IMR-90 (cell line): ENCODE measurements around the gene HNRNPUL1. TPM values are rescaled to one million over a fixed set of nuclear protein-coding genes. Genes with fewer than 3 reads are reported as not detected.

Experiments
- ATAC-seq: fragments of 200-7000 bp; cut with Tn5 transposase; 2 replicates; pipeline ENCODE4 v1.9.1; 2020; ENCODE audit warnings: low read depth, mild to moderate bottlenecking, moderate library complexity
- BruUV-seq: library from RNA; stranded (reverse); fragments of 400-500 nt; replicated peaks from 2 replicates; lab custom pipeline; 2021; lab: Mats Ljungman, UMichigan
- CTCF ChIA-PET: fragments of 300-600 bp; formaldehyde crosslinking; extraction: SDS; loops from one replicate; lab custom pipeline; 2021; ENCODE audit warnings: antibody characterized with exemption; lab: Yijun Ruan, JAX
- POLR2A ChIA-PET: fragments of 300-600 bp; sonication (Branson Sonifier 250); formaldehyde crosslinking; loops from one replicate; lab custom pipeline; 2022; ENCODE audit warnings: antibody characterized with exemption; ENCODE audit not compliant: unreplicated experiment; lab: Charles Lee
- DNase-seq: peaks from one replicate; pipeline ENCODE4 v3.0.0; 2013
- H2AFZ ChIP-seq: replicated peaks from 2 replicates; pipeline ENCODE3; 2013; ENCODE audit warnings: low read length, mild to moderate bottlenecking; ENCODE audit not compliant: poor library complexity
- H2AK5ac ChIP-seq: 2 replicates; pipeline ENCODE4 v1.6.1; 2013; ENCODE audit warnings: low read depth, low read length, inconsistent platforms
- H2AK9ac ChIP-seq: replicated peaks from 2 replicates; pipeline ENCODE3; 2013; ENCODE audit warnings: mild to moderate bottlenecking, low read depth, low read length, moderate library complexity; ENCODE audit not compliant: poor library complexity
- H2BK120ac ChIP-seq: 2 replicates; pipeline ENCODE4 v1.6.1; 2013; ENCODE audit warnings: low read depth, low read length, inconsistent platforms
- H2BK15ac ChIP-seq: 3 replicates; pipeline ENCODE4 v1.6.1; 2013; ENCODE audit warnings: low read depth, low read length, inconsistent platforms
- H2BK20ac ChIP-seq: 2 replicates; pipeline ENCODE4 v1.6.1; 2013; ENCODE audit warnings: low read depth, mild to moderate bottlenecking, inconsistent platforms, low read length, moderate library complexity
- H2BK5ac ChIP-seq: 2 replicates; pipeline ENCODE4 v1.6.1; 2013; ENCODE audit warnings: mild to moderate bottlenecking, low read depth, low read length, inconsistent platforms; ENCODE audit not compliant: poor library complexity, severe bottlenecking
- H3K14ac ChIP-seq: replicated peaks from 2 replicates; pipeline ENCODE4 v1.6.1; 2013; ENCODE audit warnings: low read depth, low read length, inconsistent platforms
- H3K18ac ChIP-seq: 2 replicates; pipeline ENCODE4 v1.6.1; 2013; ENCODE audit warnings: low read depth, low read length, control low read depth
- H3K23ac ChIP-seq: 2 replicates; pipeline ENCODE4 v1.6.1; 2013; ENCODE audit warnings: low read depth, low read length, inconsistent platforms
- H3K27ac ChIP-seq: 2 replicates; pipeline ENCODE4 v1.5.1; 2013; ENCODE audit warnings: mild to moderate bottlenecking, control low read depth, low read length; ENCODE audit not compliant: insufficient read depth
- H3K27me3 ChIP-seq: 2 replicates; pipeline ENCODE4 v1.6.1; 2013; ENCODE audit warnings: low read length; ENCODE audit not compliant: control insufficient read depth, insufficient read depth
- H3K36me3 ChIP-seq: 2 replicates; pipeline ENCODE4 v1.6.1; 2013; ENCODE audit warnings: low read length, mixed read lengths; ENCODE audit not compliant: control insufficient read depth, insufficient read depth
- H3K4ac ChIP-seq: 2 replicates; pipeline ENCODE4 v1.6.1; 2013; ENCODE audit warnings: low read depth, low read length, inconsistent platforms
- H3K4me1 ChIP-seq: 2 replicates; pipeline ENCODE4 v1.6.1; 2013; ENCODE audit warnings: low read length, mixed read lengths; ENCODE audit not compliant: control insufficient read depth, insufficient read depth
- H3K4me2 ChIP-seq: 2 replicates; pipeline ENCODE4 v1.6.1; 2013; ENCODE audit warnings: low read depth, mild to moderate bottlenecking, control low read depth, low read length, moderate library complexity
- H3K4me3 ChIP-seq: 2 replicates; pipeline ENCODE4 v1.5.1; 2013; ENCODE audit warnings: low read depth, mild to moderate bottlenecking, control low read depth, low read length, moderate library complexity; ENCODE audit not compliant: insufficient read depth
- H3K56ac ChIP-seq: 2 replicates; pipeline ENCODE4 v1.6.1; 2013; ENCODE audit warnings: low read length, inconsistent platforms; ENCODE audit not compliant: insufficient read depth; ENCODE audit errors: extremely low read depth
- H3K79me1 ChIP-seq, 2 experiments: 2 replicates each; pipeline ENCODE4 v1.6.1; 2013; ENCODE audit warnings: low read length in 2 of 2, inconsistent platforms in 1 of 2, low read depth in 1 of 2
- H3K9ac ChIP-seq: 2 replicates; pipeline ENCODE4 v1.6.1; 2013; ENCODE audit warnings: low read depth, low read length, control low read depth
- H3K9me1 ChIP-seq: 2 replicates; pipeline ENCODE4 v1.6.1; 2013; ENCODE audit warnings: low read length, inconsistent platforms; ENCODE audit not compliant: insufficient read depth
- H3K9me3 ChIP-seq: 2 replicates; pipeline ENCODE4 v1.6.1; 2013; ENCODE audit warnings: low read length; ENCODE audit not compliant: control insufficient read depth, insufficient read depth
- H4K20me1 ChIP-seq: 2 replicates; pipeline ENCODE4 v1.6.1; 2013; ENCODE audit warnings: low read length, inconsistent platforms; ENCODE audit not compliant: insufficient read depth
- H4K5ac ChIP-seq: 2 replicates; pipeline ENCODE4 v1.6.1; 2013; ENCODE audit warnings: mild to moderate bottlenecking, low read depth, low read length, control low read depth
- H4K8ac ChIP-seq, 2 experiments: 2 replicates each; pipeline ENCODE4 v1.6.1; 2013; ENCODE audit warnings: low read depth in 2 of 2, low read length in 2 of 2, control low read depth in 1 of 2, inconsistent platforms in 1 of 2
- H4K91ac ChIP-seq: 2 replicates; pipeline ENCODE4 v1.6.1; 2013; ENCODE audit warnings: low read depth, low read length, inconsistent platforms; ENCODE audit not compliant: insufficient read depth
- BHLHE40 ChIP-seq: fragments of 150-350 bp; IDR thresholded peaks from 2 replicates; pipeline ENCODE4 v1.6.1; 2016; ENCODE audit warnings: mild to moderate bottlenecking, low read depth, low read length
- POLR2A ChIP-seq: IDR thresholded peaks from 2 replicates; pipeline ENCODE4 v1.6.1; 2012; ENCODE audit warnings: mild to moderate bottlenecking, low read depth, low read length
- WGBS, 2 experiments: methylation state at CpG; one replicate each; pipeline versions ENCODE4 v1.1.5 to v1.1.7; 2013; ENCODE audit warnings: missing lambda C conversion rate in 2 of 2; ENCODE audit not compliant: insufficient read length in 1 of 2; ENCODE audit errors: extremely low coverage in 2 of 2; 5-methylcytosine and 5-hydroxymethylcytosine counted together
- dilution Hi-C: fragments of 300-500 bp; cut with HindIII; formaldehyde crosslinking; loops from one replicate; pipeline ENCODE4 v1.14.3; 2018; ENCODE audit warnings: low sequenced_read_pairs; ENCODE audit not compliant: unreplicated experiment
- in situ Hi-C: fragments of 300-500 bp; cut with MboI; formaldehyde crosslinking; loops from 3 replicates; pipeline ENCODE4 v1.14.3; 2019; ENCODE audit warnings: low sequenced_read_pairs, inconsistent platforms, mixed read lengths
- intact Hi-C: fragments of 100-400 bp; cut with micrococcal nuclease; formaldehyde crosslinking; loops from 2 replicates; pipeline ENCODE4 v1.10.0; 2022
- polyA plus RNA-seq, 3 experiments: library from polyadenylated mRNA; depleted of rRNA; stranded (reverse); fragments of >200 nt; gene quantifications; 2 replicates each; pipeline ENCODE4 v1.2.3, GENCODE V29; 2012; ENCODE audit warnings: low replicate concordance in 1 of 3
- total RNA-seq: library from RNA; depleted of rRNA; stranded (reverse); fragments of >200 nt; gene quantifications from 2 replicates; pipeline ENCODE4 v1.2.3, GENCODE V29; 2012

HNRNPUL1 gene
- total and polyA plus RNA-seq, 2 of the 4 experiments (the other 2 are of a cell fraction), result 50.7 to 67.3 TPM

DNA sequence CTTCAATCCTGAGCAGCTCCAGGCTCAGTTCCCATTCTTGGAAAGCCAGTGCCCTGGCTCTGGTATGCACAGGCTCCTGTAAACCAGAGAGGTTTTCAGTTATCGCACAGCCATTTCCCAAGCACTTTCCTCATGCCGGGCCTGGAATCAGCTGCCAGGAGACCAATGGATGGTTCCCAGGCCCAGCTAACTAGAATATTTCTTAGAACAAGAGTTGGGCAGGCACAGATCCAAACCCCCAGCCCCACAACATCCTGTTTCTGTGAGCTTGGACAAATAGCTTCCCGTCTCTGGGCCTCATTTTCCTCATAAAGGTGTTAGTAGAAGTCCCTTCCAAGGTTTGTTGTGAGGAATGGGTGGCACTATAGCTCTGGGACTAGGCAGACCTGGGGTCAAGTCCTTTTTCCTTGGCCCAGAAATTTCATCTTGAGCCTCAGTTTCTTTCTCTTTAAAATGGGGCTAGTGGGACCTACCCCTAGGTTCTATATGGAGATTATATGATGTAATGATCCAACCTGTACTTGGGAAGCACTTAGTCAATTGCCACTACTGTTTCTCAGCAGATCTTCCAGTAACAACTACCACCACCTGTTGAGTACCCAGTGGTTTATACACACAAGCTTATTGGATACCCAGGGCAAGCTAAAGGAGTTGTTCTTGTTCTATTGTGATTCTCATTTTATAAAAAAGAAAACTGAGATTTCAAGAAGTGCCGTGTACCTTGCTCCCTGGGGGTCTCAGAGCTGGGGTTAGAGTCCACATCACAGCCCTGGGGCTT, 40.7 kb downstream of the HNRNPUL1 start:
- H3K4me1 ChIP-seq, result peaks cover 8% of the 10 kb centered on the region
- ChIA-PET CTCF (interaction anchor here (1.1 kb wide), 1 partner anchor 101 kb away, joined by 4 read pairs; no protein-coding TSS in a partner anchor), POLR2A (no interaction called here)
- ATAC-seq (no peak), DNase-seq (no peak)
- no peak overlapping the region for H3K23ac ChIP-seq
- intact Hi-C loops, result no loop called here
- dilution Hi-C loops, result no loop called here
- H3K18ac ChIP-seq, result no peak overlapping the region
- no peak overlapping the region for H4K5ac ChIP-seq
- no CpG with 5 or more reads among the region's 4 CpGs for WGBS, 2 experiments
- H3K9me1 ChIP-seq, result no peaks in the 10 kb centered on the region
- no peak overlapping the region for H4K8ac ChIP-seq
- H2BK15ac ChIP-seq, result no peak overlapping the region
- H2AFZ ChIP-seq, result no peak overlapping the region
- peaks cover 59% of the 10 kb centered on the region for H3K36me3 ChIP-seq
- no peak overlapping the region for H3K4me3 ChIP-seq
- no peak overlapping the region for H2AK9ac ChIP-seq
- in situ Hi-C loops, result no loop called here
- H3K9me3 ChIP-seq, result no peaks in the 10 kb centered on the region
- TF ChIP-seq BHLHE40 (no peak), POLR2A (no peak)
- no peaks in the 10 kb centered on the region for H3K27me3 ChIP-seq
- no TSS peak for BruUV-seq
- no peak overlapping the region for H3K9ac ChIP-seq
- H3K14ac ChIP-seq, result no peak overlapping the region
- peaks cover 16 to 40% of the 10 kb centered on the region in 2 experiments for H3K79me1 ChIP-seq
- H2BK20ac ChIP-seq, result no peak overlapping the region
- H3K4ac ChIP-seq, result no peak overlapping the region
- H3K56ac ChIP-seq, result no peak overlapping the region
- no peak overlapping the region for H2BK5ac ChIP-seq
- no peak overlapping the region for H2AK5ac ChIP-seq
- H3K27ac ChIP-seq, result no peak overlapping the region
- no peak overlapping the region for H4K91ac ChIP-seq
- no peak overlapping the region for H3K4me2 ChIP-seq
- H4K20me1 ChIP-seq, result peaks cover 21% of the 10 kb centered on the region
- H2BK120ac ChIP-seq, result no peak overlapping the region
